ENCODE measurements around the gene DNAH1.
A peak's percentile ranks its signal among the peaks of the same experiment; 100 is the strongest.
"Not testable (repeated sequence)": the region's sequence is repeated elsewhere in the genome, so short reads cannot be mapped to it uniquely, and the experiment has no call there.

Gene DNAH1

GRCh38 chr3:52313774-52314188, 2.3 kb upstream of the DNAH1 start:
- no peak for FAIRE-seq

GRCh38 chr3:52314489-52314888, 1.6 kb upstream of the DNAH1 start:
- FAIRE-seq: no peak

- FAIRE-seq: no peak
These were observed 1.1 kb upstream of the DNAH1 start for GRCh38 chr3:52315006-52315405.

GRCh38 chr3:52317208-52318000, 1.3 kb downstream of the DNAH1 start:
- FAIRE-seq: no peak

GRCh38 chr3:52318186-52318816, 2.2 kb downstream of the DNAH1 start:
- FAIRE-seq: no peak

GRCh38 chr3:52319921-52320595, 3.9 kb downstream of the DNAH1 start:
- FAIRE-seq: no peak

GRCh38 chr3:52321481-52321880, 5.4 kb downstream of the DNAH1 start:
- no peak for FAIRE-seq

- no peak for FAIRE-seq
These were observed 6.3 kb downstream of the DNAH1 start for GRCh38 chr3:52322466-52322865.

- FAIRE-seq: no peak
These were observed 7.6 kb downstream of the DNAH1 start for GRCh38 chr3:52323526-52324295.

- FAIRE-seq: no peak
These were observed 8.6 kb downstream of the DNAH1 start for GRCh38 chr3:52324676-52325075.

GRCh38 chr3:52325686-52326085, 9.6 kb downstream of the DNAH1 start:
- FAIRE-seq: no peak

- FAIRE-seq: no peak
These were observed 10.9 kb downstream of the DNAH1 start for GRCh38 chr3:52326976-52327375.

GRCh38 chr3:52327486-52328290, 11.6 kb downstream of the DNAH1 start:
- no peak for FAIRE-seq

GRCh38 chr3:52328536-52329080, 12.5 kb downstream of the DNAH1 start:
- FAIRE-seq: no peak

- FAIRE-seq: no peak
These were observed 14.2 kb downstream of the DNAH1 start for GRCh38 chr3:52330194-52330805.

GRCh38 chr3:52331091-52331490, 15.0 kb downstream of the DNAH1 start:
- no peak for FAIRE-seq

GRCh38 chr3:52331906-52332305, 15.8 kb downstream of the DNAH1 start:
- no peak for FAIRE-seq

GRCh38 chr3:52333869-52334557, 17.9 kb downstream of the DNAH1 start:
- FAIRE-seq: no peak

- FAIRE-seq: not testable (repeated sequence)
These were observed 22.0 kb downstream of the DNAH1 start for GRCh38 chr3:52338131-52338530.

- peak; percentile 95 for FAIRE-seq
These were observed 23.5 kb downstream of the DNAH1 start for GRCh38 chr3:52339612-52340011.

GRCh38 chr3:52341123-52341522, 25.0 kb downstream of the DNAH1 start:
- FAIRE-seq: no peak
